KMS-11 (cell line): ENCODE results near the gene TFAP2A.

Source experiments
- H2AFZ ChIP-seq: fragments of 200-600 bp; sonication (generic); 2 replicates; pipeline ENCODE4 v1.6.1; 2016; ENCODE audit warnings: antibody characterized with exemption, mixed run types, low read depth
- H3K27ac ChIP-seq: fragments of 200-600 bp; sonication (generic); 2 replicates; pipeline ENCODE4 v1.6.1; 2016; ENCODE audit warnings: mild to moderate bottlenecking, mixed run types
- H3K27me3 ChIP-seq: fragments of 200-600 bp; sonication (generic); 2 replicates; pipeline ENCODE4 v1.6.1; 2017; ENCODE audit warnings: mild to moderate bottlenecking, low read depth, mixed run types, moderate library complexity; ENCODE audit not compliant: insufficient read depth
- H3K36me3 ChIP-seq: fragments of 200-600 bp; sonication (generic); 2 replicates; pipeline ENCODE4 v1.6.1; 2017; ENCODE audit warnings: mild to moderate bottlenecking, mixed run types; ENCODE audit not compliant: insufficient read depth
- H3K4me1 ChIP-seq: fragments of 200-600 bp; sonication (generic); 2 replicates; pipeline ENCODE4 v1.6.1; 2016; ENCODE audit warnings: mild to moderate bottlenecking, low read depth, mixed run types; ENCODE audit not compliant: poor library complexity, severe bottlenecking
- H3K4me2 ChIP-seq: fragments of 200-600 bp; sonication (generic); 2 replicates; pipeline ENCODE4 v1.7.0; 2016; ENCODE audit warnings: mild to moderate bottlenecking, mixed run types
- H3K4me3 ChIP-seq: fragments of 200-600 bp; sonication (generic); IDR thresholded peaks from 2 replicates; pipeline ENCODE4 v1.6.1; 2017; ENCODE audit warnings: low read depth, low read length, mixed read lengths; ENCODE audit not compliant: insufficient read depth
- H3K79me2 ChIP-seq: fragments of 200-600 bp; sonication (generic); 2 replicates; pipeline ENCODE4 v1.6.1; 2016; ENCODE audit warnings: low read depth, mixed run types; ENCODE audit not compliant: insufficient read depth
- H3K9ac ChIP-seq: fragments of 200-600 bp; sonication (generic); 2 replicates; pipeline ENCODE4 v1.6.1; 2016; ENCODE audit warnings: mild to moderate bottlenecking, mixed run types
- H4K20me1 ChIP-seq: fragments of 200-600 bp; sonication (generic); 2 replicates; pipeline ENCODE4 v1.6.1; 2016; ENCODE audit warnings: mild to moderate bottlenecking, mixed run types; ENCODE audit not compliant: insufficient read depth
- CTCF ChIP-seq: fragments of 200-600 bp; sonication (generic); conservative IDR thresholded peaks from 2 replicates; pipeline ENCODE4 v1.6.1; 2017; ENCODE audit warnings: low read depth, mild to moderate bottlenecking, antibody characterized with exemption, low read length, moderate library complexity, mixed read lengths

Gene TFAP2A

GRCh38 chr6:10412461-10413261, 2.2 kb downstream of the TFAP2A start:
- Histone ChIP-seq H3K27me3 (no peaks in the 10 kb centered on the region), H3K27ac (peak overlapping the region; percentile 67), H3K4me3 (peak overlapping the region; percentile 52), H3K4me2 (peak overlapping the region; percentile 100), H3K4me1 (peaks cover 21% of the 10 kb centered on the region), H3K36me3 (no peaks in the 10 kb centered on the region), H3K9ac (peak overlapping the region; percentile 60; the same call in 1 of the 2 replicates), H2AFZ (peak overlapping the region; percentile 76), H3K79me2 (no peaks in the 10 kb centered on the region), H4K20me1 (no peaks in the 10 kb centered on the region)
- TF ChIP-seq CTCF: no peak

GRCh38 chr6:10411971-10412460, 2.9 kb downstream of the TFAP2A start:
- Histone ChIP-seq H3K4me1 (peaks cover 23% of the 10 kb centered on the region), H3K27ac (peak overlapping the region; percentile 67), H3K27me3 (no peaks in the 10 kb centered on the region), H3K9ac (peak overlapping the region; percentile 68; the same call in 1 of the 2 replicates), H3K4me3 (no peak overlapping the region), H3K79me2 (no peaks in the 10 kb centered on the region), H4K20me1 (no peaks in the 10 kb centered on the region), H3K36me3 (no peaks in the 10 kb centered on the region), H2AFZ (peak overlapping the region; percentile 98), H3K4me2 (peak overlapping the region; percentile 86)
- no peak for TF ChIP-seq CTCF

GRCh38 chr6:10411131-10411970, 3.5 kb downstream of the TFAP2A start:
- H2AFZ ChIP-seq: peak overlapping the region; percentile 98
- no peaks in the 10 kb centered on the region for H3K36me3 ChIP-seq
- TF ChIP-seq CTCF: no peak
- H3K9ac ChIP-seq: peak overlapping the region; percentile 68; the same call in 1 of the 2 replicates
- peaks cover 23% of the 10 kb centered on the region for H3K4me1 ChIP-seq
- no peaks in the 10 kb centered on the region for H4K20me1 ChIP-seq
- H3K4me3 ChIP-seq: no peak overlapping the region
- H3K79me2 ChIP-seq: no peaks in the 10 kb centered on the region
- peak overlapping the region; percentile 86 for H3K4me2 ChIP-seq
- no peaks in the 10 kb centered on the region for H3K27me3 ChIP-seq
- H3K27ac ChIP-seq: peak overlapping the region; percentile 67

- Histone ChIP-seq H3K36me3 (no peaks in the 10 kb centered on the region), H3K27ac (no peak overlapping the region), H3K4me3 (no peak overlapping the region), H2AFZ (no peak overlapping the region), H3K4me1 (peaks cover 27% of the 10 kb centered on the region), H3K79me2 (peaks cover 7% of the 10 kb centered on the region), H3K4me2 (no peak overlapping the region), H3K9ac (no peak overlapping the region), H3K27me3 (no peaks in the 10 kb centered on the region), H4K20me1 (no peaks in the 10 kb centered on the region)
- no peak for TF ChIP-seq CTCF
Measured at GRCh38 chr6:10410207-10411050, 4.4 kb downstream of the TFAP2A start.
